22Rv1 (cell line): Measurements from ENCODE around the gene DOK6.

ENCODE experiments used
- CTCF ChIP-seq: fragments of 450-650 bp; IDR thresholded peaks from 2 replicates; pipeline ENCODE4 v1.5.1; 2017; ENCODE audit warnings: mild to moderate bottlenecking
- ZFX ChIP-seq: fragments of 450-650 bp; IDR thresholded peaks from 2 replicates; pipeline ENCODE4 v1.6.1; 2017; ENCODE audit warnings: antibody characterized with exemption, borderline replicate concordance

- TF ChIP-seq CTCF (no peak), ZFX (no peak)
These were observed 288.6 kb downstream of the DOK6 start for GRCh38 chr18:69689121-69689759.
